ENCODE data around the gene LDLRAP1.

GRCh38 chr1:25556791-25557476 lies 13.5 kb downstream of the LDLRAP1 start:
- no peak for TF ChIP-seq EZH2 (IDR thresholded peaks at IDR 0.05; ENCODE audit: insufficient read depth, low read length)
- TF ChIP-seq, protein P1, sequence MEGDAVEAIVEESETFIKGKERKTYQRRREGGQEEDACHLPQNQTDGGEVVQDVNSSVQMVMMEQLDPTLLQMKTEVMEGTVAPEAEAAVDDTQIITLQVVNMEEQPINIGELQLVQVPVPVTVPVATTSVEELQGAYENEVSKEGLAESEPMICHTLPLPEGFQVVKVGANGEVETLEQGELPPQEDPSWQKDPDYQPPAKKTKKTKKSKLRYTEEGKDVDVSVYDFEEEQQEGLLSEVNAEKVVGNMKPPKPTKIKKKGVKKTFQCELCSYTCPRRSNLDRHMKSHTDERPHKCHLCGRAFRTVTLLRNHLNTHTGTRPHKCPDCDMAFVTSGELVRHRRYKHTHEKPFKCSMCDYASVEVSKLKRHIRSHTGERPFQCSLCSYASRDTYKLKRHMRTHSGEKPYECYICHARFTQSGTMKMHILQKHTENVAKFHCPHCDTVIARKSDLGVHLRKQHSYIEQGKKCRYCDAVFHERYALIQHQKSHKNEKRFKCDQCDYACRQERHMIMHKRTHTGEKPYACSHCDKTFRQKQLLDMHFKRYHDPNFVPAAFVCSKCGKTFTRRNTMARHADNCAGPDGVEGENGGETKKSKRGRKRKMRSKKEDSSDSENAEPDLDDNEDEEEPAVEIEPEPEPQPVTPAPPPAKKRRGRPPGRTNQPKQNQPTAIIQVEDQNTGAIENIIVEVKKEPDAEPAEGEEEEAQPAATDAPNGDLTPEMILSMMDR (IDR thresholded peaks at IDR 0.05; ENCODE audit: insufficient read depth, low read depth, low read length): no peak

Data from astrocyte (in vitro differentiated cells and primary cell).